Measurements from ENCODE around the gene AP1M2.

GRCh38 chr19:10537668-10538067, 49.4 kb downstream of the AP1M2 start:
- TF ChIP-seq CTCF (IDR thresholded peaks at IDR 0.05; ENCODE audit: insufficient read depth, low read depth, low read length) (no peak), EZH2 (IDR thresholded peaks at IDR 0.05; ENCODE audit: insufficient read depth, low read length) (no peak)
